ENCODE results near the gene SULT6B1.

SULT6B1 gene

GRCh38 chr2:37153224-37153623 lies 35.2 kb downstream of the SULT6B1 start:
- DNase-seq (ENCODE audit: low read depth in 2 of 2): no peak

GRCh38 chr2:37149626-37150322 lies 38.7 kb downstream of the SULT6B1 start:
- DNase-seq (ENCODE audit: low read depth in 2 of 2): no peak

- no peak for DNase-seq (ENCODE audit: low read depth in 2 of 2)
Measured at GRCh38 chr2:37148325-37148724, 40.1 kb downstream of the SULT6B1 start.

- no peak for DNase-seq (ENCODE audit: low read depth in 2 of 2)
Measured at GRCh38 chr2:37146062-37146461, 42.4 kb downstream of the SULT6B1 start.

GRCh38 chr2:37143974-37144373 lies 44.5 kb downstream of the SULT6B1 start:
- no peak for DNase-seq (ENCODE audit: low read depth in 2 of 2)

- DNase-seq (ENCODE audit: low read depth in 2 of 2): no peak
Measured at GRCh38 chr2:37142546-37142945, 45.9 kb downstream of the SULT6B1 start.

GRCh38 chr2:37132914-37133313 lies 55.6 kb downstream of the SULT6B1 start:
- DNase-seq (ENCODE audit: low read depth in 2 of 2): no peak

- no peak for DNase-seq (ENCODE audit: low read depth in 2 of 2)
Measured at GRCh38 chr2:37125416-37125815, 63.1 kb downstream of the SULT6B1 start.

- DNase-seq (ENCODE audit: low read depth in 2 of 2): no peak
Measured at GRCh38 chr2:37119157-37119556, 69.3 kb downstream of the SULT6B1 start.

Data from stimulated activated CD8-positive, alpha-beta memory T cell treated with anti-CD3 and anti-CD28 coated beads, Interleukin-2, amount 100 ng/mL, for 48 hours (primary cell).